GM18867 (cell line): Measurements from ENCODE around the gene ADGRG3.

Experiments
- ATAC-seq: cut with Tn5 transposase; IDR thresholded peaks from one replicate; pipeline ENCODE4 v1.9.1; 2021; ENCODE audit warnings: mild to moderate bottlenecking, moderate library complexity; ENCODE audit not compliant: unreplicated experiment

ADGRG3 gene, protein sequence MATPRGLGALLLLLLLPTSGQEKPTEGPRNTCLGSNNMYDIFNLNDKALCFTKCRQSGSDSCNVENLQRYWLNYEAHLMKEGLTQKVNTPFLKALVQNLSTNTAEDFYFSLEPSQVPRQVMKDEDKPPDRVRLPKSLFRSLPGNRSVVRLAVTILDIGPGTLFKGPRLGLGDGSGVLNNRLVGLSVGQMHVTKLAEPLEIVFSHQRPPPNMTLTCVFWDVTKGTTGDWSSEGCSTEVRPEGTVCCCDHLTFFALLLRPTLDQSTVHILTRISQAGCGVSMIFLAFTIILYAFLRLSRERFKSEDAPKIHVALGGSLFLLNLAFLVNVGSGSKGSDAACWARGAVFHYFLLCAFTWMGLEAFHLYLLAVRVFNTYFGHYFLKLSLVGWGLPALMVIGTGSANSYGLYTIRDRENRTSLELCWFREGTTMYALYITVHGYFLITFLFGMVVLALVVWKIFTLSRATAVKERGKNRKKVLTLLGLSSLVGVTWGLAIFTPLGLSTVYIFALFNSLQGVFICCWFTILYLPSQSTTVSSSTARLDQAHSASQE

DNA sequence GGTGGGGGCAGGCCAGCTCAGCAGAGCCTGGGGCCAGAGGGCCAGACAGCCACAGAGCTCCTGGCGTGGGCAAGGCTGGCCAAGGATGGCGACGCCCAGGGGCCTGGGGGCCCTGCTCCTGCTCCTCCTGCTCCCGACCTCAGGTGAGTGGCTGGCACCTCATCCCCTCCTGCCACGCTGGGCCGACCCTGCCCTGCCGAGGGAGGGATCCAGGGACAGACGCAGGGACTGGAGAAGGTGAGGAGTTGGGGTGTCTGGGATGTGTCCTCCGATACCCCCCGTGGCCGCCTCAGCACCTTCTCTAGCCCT, at the start of gene ADGRG3:
TSS of gene ADGRG3 (plus strand) at position 44 of the 309 bp plus-strand sequence. CDS start at position 86, 42 bp downstream.
- no peak for ATAC-seq

DNA sequence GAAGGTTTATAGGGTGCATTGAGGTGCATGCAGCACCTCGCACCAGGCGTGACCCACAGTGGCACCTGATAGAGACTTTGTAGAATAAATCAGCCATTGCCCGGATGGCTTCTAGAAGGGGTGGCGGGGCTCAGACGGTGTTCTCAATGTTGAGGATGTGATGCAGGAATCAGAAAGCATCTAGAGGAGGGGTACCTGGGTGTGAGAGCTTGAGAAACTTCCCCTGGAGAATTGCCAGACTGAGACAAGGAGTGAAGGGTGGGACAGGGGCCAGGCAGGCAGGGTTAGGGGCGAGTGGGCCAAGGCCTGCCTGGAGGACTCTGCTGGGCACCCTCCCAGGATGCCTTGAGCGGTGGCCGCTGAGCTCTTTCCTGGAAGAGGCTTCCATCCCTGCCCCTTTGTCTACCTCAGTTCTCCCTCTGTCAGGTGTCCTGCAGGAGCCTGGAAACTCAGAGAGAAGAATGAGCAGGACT, 48.9 kb upstream of the ADGRG3 start:
- ATAC-seq: no peak

DNA sequence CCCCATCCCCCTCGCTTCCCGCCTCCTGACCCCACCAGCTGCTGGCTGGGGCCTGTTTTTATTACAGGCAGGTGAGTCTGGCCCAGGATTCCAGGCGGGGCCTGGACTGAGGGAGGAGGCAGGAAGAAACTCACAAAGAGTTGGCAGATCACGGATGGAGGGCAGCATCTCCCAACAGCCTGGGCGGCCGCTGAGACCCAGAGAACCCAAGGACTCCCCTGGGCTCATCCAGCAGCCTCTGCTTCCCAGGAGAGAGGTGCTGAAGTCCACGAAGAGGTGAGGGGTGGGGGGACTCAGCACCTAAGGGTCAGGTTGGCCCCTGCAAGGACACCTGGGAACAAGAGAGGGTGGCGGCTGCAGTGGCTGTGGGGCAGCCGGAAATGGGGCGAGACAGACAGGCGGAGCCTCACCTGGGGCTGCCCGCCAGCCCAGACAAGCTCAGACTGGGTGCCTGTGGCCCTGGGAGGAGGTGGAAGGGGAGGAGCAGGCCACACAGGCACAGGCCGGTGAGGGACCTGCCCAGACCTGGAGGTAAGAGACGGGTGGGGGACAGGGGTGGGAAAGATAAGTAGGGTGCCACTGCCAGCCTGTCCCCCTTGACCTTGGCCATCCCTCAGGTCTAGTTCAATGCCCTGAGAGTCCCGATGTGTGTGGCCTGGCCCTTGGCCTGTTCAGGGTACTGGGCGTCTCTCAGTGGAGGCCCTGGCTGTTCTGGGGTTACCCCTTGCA, 48.3 kb upstream of the ADGRG3 start:
- ATAC-seq: no peak

DNA sequence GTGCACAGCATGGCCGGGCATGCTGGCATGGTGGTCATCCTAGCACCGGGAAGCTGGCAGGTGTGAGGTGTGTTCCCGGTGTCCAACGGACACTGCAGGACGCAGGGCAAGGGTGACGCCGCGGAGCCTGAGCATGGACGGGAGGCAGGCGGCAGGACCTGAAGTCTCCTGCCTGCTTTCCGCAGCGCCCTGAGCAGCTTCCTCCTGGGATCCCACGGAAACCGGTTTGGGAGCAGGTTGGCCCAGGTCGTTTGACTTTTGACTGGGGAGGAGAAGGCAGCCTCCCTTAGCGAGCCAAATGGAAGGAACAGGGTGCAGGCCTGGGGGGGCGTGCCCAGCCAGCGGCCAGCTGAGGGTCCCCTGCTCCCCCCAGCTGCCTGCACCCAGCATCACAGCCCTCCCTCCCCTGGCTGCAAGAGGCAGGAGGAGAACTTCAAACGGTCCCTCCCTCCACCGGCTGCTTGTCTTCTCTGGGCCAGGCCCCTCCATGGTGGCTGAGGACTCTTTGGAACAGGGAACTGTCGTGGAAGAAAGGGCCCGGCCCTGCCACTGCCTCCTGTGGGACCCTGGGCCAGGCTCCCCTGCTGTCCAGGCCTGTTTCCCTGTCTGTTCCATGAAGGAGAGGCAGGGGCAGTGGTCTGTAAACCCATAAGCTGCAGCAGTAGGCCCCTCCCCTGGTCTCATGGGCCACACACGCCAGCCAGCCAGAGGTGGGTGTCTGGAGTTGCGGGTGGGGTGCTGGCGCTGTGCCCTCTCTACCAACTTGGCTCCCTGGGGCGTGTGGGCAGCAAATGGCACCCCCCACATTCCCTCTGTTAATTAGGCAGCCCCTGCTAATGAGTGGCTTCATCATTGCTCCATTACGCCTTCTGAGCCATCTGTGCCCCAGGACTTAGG, 47.5 kb upstream of the ADGRG3 start:
- no peak for ATAC-seq

DNA sequence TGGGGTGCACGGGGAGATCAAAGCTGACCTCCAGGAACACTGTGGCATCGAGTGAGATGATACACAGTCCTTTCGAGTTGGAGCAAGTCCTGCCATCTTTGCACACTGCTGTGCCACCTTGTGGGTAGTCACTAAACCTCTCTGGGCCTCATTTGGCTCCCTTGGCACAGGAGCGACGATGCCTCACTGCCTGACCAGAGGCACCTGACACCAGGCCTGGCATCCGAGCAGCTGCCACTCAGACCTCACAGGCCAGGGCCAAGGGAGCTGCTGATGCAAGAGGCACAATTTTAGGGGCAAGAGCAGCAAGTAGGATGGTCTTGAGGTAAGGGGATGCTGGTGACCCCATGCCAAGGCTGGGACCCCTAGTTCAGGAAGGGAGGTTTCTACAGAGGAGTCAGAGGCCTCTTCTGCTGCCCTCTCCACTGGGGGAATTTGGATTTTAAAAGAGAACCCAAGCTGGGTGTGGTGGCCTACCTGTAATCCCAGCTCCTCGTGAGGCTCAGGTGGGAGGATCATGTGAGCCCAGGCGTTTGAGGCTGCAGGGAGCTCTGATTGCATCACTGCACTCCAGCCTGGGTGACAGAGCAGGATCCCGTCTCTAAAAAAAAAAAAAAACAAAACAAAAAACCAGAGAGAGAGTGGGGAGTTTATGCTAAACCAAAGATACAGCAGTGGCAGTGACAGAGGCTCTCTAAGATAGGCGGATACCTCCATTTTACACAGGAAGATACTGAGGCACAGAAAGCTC, 46.4 kb upstream of the ADGRG3 start:
- ATAC-seq: no peak

DNA sequence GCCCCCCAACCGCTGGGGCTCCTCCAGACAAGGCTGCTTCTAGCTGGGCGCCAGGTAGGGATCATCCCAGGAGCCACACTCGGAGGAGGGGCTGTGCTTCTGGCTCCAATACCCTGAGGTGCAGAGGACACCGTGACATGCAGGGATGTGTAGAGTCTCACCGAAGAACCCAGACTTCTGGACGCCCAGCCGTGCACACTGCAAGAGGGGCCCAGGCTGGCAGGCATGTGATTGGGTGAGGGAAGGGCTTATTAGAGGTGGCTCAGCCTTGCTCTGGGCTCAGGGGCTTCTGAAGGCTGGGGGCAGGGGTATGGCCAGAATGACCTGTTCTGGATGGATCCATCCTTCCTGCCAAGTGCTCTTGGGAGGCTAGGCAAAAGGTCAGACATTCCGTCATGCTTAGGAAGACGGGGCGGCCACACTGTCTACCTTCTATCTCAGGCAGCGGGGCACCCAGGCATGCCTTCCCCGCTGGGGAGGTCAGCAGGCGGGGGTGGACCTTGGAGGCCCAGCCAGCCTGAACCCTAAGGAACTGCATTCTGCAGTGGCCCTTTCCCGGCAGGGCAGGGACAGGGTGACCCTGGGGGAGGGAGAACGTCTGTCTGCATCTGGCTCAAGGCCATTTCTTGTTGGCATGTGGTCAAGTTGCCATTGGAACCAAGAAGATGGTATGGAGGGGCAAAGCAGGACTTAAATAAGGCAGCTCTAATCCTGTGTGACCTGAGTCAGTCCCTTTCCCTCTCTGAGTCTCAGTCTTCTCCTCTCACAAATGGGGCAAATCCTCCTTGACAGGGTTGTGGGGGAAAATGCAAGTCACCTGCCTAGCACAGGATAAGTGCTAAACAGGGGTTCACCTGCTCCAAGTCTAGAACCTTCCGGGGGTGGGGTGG, 45.5 kb upstream of the ADGRG3 start:
- no peak for ATAC-seq

DNA sequence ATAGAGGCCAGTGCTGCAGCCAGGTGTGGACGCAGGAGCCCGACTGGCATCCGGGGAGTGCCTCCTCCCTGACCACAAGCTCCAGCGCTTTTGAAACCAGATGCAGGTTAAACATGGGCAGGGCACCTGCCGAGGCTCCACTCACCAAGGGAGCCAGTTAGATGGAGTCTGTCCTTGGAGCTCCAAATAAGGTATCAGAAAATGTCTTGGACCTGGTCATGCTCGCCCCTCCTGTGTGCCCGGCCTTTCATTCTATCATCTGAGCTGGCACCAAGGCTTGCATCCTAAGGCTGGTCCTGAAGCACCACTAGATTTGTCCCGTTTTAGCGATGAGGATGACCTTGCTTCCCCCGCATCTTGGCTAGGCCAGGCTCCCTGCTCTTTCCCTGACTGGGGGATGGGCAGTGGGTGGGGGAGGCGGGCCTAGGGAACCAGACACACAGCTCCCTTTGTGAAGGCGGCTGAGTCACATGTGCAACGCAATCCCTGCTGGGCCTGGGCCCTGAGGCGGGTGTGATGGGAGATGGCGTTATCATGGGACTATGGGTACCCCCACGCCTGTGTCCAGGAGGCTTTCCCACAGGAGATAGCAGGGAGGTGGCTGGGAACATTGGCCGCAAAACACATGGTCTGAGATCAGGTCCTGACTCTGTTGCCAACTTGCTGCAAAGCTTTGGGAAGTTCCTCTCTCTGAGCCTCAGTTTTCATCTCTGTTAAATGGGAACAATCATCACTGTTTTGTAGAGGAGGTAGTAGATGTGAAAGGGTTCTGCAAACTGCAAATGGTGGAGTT, 44.7 kb upstream of the ADGRG3 start:
- ATAC-seq: no peak

DNA sequence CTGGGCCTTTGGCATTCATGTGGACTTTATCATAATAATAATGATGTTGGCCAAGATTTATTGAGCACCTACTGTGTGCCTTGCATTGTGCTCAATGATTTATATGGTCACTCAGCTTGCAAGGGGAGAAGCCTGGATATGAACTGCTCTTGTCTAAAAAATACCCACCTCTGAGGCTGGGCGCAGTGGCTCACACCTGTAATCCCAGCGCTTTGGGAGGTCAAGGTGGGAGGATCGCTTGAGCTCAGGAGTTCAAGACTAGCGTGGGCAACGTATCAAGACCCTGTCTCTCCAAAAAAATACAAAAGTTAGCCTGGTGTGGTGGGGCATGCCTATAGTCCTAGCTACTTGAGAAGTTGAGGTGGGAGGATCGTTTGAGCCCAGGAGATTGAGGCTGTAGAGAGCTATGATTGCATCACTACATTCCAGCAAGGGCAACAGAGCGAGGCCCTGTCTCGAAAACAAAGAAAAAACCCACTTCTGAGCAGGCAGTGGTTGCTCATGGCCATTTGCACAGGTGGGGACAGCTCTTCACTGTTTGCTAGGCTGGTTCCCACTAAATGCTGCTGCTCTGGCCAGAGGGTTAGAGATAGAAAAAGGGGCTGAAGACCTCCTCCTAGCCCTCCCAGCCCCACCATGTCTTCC, 43.9 kb upstream of the ADGRG3 start:
- ATAC-seq: no peak

DNA sequence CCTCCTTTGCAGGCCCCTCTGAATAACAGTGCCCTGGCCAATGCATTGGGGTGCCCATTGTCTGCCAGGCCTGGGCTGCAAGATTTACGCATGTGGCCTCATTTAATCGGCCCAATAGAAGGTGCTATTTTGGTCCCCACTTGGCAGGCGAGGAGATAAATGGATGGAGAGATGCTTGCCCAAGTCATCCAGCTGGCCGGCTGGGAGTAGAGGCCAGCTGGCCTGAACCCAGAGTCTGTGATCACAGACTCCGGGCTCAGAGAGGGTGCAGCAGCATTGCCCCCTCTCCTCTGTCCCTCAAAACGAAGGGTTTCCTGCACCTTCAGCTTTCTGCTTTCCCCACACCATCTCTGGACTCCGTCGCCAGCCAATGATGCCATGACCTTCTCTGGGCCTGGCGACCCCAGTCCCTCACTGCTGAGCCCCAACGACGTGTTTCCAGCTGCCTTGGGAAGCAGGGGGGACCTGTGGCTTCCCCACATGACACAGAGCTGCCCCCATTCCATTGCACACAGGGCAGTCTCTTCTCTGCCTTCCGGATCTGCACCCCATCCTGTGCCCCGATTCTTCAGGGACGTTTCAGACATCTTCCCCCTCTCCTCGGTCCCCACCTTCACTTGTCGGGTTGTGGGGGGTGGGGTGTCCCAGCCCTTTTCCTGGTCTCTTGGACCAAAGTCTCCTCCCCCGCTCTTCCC, 43.2 kb upstream of the ADGRG3 start:
- no peak for ATAC-seq

DNA sequence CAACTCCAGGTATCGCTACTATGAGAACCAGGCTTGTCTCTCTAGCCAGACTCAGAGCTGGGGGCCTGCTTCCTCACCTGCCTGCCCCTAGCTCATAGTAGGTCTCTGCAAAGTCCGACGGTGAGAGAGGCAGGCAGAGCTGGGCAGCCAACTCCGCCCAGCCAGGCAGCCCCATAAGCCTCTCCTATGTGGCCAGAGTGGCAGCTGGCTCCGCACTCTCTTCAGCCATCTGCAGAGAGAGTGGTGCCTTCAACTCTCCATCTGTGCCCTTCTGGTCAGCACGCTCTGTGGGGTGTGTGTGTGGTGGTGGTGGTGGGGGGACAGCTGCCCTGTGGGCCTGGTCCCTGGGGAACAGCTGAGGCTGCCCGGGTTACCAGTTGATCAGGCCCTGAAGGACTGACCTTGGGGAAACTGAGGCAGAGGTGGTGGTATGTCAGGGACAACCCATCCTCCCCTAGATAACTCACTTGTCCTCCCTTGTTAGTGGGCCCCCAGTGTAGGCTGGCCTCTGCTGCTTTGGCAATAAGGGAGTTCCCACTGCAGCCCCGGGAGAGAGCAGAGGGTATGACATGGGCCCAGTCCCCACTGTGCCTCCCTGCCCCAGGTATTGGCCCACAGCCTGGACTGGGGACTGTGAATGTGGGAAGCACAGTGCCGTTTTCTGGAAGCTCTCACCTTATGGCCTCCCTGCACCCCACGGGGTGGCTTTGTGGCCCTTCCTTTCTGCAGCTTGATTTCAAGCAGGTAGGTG, 41.5 kb upstream of the ADGRG3 start:
- ATAC-seq: no peak

DNA sequence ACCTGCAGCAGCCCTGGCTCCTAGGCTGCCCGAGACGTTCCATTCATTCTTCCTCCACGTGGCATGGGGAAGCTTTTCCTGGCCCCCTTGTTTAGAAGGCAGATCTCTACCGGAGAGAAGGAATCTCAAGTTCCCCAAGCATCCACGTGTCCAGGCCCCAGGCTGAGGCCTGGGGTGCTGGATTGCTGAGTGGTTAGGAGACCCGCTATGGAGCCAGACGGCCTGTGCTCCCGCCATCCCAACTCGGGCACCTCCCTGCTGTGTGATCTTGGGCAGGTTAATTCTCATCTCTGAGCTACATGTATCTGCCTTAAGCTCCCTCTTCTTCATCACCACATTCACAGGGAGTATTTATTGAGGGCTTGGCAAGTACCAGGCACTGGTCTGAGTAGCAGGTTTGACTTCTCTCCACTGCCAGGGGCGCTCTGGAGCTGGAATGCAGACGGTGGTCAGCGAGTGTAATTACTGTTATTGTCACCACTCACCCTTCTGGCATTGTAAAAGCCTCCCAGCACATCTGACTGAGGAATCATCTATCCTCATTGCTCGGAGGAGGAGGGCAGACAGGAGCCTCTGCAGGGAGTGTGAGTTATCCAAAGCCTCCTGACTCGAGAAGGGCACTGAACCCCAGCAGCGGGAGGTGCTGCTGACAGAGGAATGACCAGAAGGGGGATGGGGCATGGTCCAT, 40.8 kb upstream of the ADGRG3 start:
- no peak for ATAC-seq

DNA sequence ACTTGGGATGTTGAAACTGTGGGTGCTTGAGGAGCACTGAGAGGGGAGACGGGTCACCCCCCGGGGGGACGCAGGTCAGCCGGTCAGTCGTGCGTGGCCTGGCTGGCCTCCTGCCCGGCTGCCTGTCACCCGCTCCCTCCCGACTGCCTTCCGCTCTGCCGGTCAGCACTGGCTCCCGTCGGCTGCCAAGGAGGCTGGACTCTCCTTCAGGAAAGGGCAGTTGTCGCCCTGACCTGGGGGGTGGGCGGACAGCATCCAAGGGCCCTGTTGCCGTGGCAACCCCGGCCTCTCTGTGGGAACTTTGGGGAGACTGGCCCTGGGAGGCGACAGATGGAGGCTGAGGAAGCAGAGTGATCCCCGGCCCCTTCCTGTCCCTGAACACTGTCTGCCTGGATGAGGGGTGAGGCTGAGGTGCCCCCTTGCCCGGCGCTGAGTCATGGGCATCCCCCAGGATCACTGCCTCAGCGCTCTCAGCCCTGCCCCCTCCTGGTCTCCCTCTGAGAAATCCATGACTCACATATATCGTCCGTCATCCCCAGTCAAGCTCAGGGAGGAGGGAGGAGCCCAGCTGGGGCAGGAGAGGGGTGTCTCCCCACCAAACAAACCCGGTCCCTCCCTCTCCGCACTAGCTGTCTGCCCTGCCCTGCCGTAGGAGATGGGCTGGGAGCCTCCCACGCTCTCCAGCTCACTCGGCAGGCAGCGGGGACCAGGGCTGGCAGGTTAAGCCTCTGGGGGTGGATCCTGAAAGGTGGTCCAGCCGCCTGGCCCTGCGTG, 39.9 kb upstream of the ADGRG3 start, which contains the start of gene ADGRG1:
TSS of gene ADGRG1 (plus strand) at position 623 of the 774 bp plus-strand sequence. CDS start 21,658 bp downstream, outside the sequence.
- ATAC-seq: no peak

DNA sequence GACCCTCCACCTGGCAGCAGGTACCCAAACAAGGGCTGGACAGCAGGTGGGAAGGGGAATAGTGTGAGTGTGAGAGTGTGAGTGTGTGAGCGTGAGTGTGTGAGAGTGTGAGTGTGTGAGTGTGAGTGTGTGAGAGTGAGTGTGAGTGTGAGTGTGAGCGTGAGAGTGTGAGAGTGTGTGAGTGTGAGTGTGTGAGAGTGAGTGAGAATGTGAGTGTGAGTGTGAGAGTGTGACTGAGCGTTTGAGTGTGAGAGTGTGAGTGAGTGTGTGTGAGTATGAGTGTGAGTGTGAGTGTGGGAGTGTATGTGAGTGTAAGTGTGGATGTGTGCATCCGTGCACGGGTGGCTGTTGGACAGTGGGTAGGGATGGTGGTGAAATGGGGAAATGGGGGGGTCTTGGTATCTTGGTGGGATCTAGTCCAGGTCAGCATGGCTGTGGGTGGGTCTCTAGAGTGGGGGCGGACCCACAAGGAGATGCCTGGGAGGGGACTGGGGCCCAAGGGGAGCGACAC, 39.3 kb upstream of the ADGRG3 start:
- no peak for ATAC-seq

DNA sequence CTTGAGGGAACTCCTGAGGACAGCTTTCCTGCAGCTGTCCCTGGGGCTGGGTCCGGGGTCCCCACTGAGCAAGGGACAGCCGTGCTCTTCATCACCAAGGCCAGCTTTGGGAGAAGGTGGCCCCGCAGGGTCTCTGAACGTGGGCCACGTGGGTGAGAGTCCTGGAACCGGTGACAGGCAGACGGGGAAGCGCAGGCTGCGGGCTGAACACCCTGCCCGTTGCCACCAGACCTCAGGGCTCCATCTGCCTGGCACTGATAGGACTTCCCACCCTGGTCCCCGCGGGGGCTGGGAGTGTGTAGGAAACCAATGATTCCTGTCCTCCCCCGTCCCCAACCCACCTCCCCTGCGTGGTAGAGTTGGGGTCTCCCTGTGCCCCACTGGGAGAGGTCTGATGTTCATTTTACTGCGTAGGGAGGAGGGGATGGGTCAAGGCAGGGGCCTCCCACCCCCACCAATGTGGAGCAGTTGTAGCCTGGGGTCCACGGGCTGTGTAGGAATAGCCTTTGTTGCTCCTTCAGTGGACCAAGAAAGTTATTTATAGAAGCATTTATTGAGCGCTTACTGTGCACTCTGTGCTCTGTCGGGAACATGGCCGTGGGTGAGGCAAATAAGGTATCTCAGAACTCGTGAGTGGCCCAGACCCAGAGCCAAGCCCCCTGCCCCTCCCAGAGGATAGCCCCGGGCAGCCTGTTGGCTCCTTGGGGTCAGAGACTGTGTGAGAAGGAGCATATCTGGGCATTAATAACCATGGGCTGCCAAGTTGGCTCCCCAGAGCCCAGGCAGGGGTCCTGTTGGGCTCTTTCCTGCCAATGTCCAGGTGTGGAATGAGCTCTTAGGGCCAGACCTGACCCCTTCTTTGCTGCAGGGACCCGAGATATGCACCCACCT, 38.3 kb upstream of the ADGRG3 start:
- ATAC-seq: no peak
